GM12873 (cell line): ENCODE measurements around the gene COPS8.

Experiments
- CTCF ChIP-seq: IDR thresholded peaks from 2 replicates; pipeline ENCODE4 v1.5.1; 2012; ENCODE audit warnings: low read depth, mild to moderate bottlenecking, moderate library complexity, low read length, control low read depth; ENCODE audit not compliant: insufficient read depth; ENCODE audit errors: missing control alignments

Gene COPS8

GRCh38 chr2:237058423-237058822 lies 27.3 kb upstream of the COPS8 start:
- TF ChIP-seq CTCF: no peak

GRCh38 chr2:237059155-237059875 lies 26.4 kb upstream of the COPS8 start:
- TF ChIP-seq CTCF: no peak

- peak; percentile 70 for TF ChIP-seq CTCF
Measured at GRCh38 chr2:237060534-237061312, 25.0 kb upstream of the COPS8 start.

GRCh38 chr2:237061356-237061755 lies 24.3 kb upstream of the COPS8 start:
- no peak for TF ChIP-seq CTCF

GRCh38 chr2:237062585-237062984 lies 23.1 kb upstream of the COPS8 start:
- TF ChIP-seq CTCF: no peak

- TF ChIP-seq CTCF: no peak
Measured at GRCh38 chr2:237064203-237065070, 21.3 kb upstream of the COPS8 start.

- no peak for TF ChIP-seq CTCF
Measured at GRCh38 chr2:237065071-237065377, 20.7 kb upstream of the COPS8 start.
